Esophagus mucosa (tissue), 1 donor: ENCODE data around the gene JMY. TPM values are rescaled to one million over a fixed set of nuclear protein-coding genes. Genes with fewer than 3 reads are reported as not detected.

ENCODE experiments used
- ATAC-seq: fragments of 200-7000 bp; cut with Tn5 transposase; one replicate; pipeline ENCODE4 v1.9.1; 2020
- total RNA-seq: library from RNA; stranded (reverse); gene quantifications from one replicate; pipeline ENCODE4 v1.2.4, GENCODE V29; 2023
- donor health status: DM: yes; HTN: yes; CAD: no.

JMY gene
- total RNA-seq, 1 donor from 2014 or later, result 6.7 TPM

DNA sequence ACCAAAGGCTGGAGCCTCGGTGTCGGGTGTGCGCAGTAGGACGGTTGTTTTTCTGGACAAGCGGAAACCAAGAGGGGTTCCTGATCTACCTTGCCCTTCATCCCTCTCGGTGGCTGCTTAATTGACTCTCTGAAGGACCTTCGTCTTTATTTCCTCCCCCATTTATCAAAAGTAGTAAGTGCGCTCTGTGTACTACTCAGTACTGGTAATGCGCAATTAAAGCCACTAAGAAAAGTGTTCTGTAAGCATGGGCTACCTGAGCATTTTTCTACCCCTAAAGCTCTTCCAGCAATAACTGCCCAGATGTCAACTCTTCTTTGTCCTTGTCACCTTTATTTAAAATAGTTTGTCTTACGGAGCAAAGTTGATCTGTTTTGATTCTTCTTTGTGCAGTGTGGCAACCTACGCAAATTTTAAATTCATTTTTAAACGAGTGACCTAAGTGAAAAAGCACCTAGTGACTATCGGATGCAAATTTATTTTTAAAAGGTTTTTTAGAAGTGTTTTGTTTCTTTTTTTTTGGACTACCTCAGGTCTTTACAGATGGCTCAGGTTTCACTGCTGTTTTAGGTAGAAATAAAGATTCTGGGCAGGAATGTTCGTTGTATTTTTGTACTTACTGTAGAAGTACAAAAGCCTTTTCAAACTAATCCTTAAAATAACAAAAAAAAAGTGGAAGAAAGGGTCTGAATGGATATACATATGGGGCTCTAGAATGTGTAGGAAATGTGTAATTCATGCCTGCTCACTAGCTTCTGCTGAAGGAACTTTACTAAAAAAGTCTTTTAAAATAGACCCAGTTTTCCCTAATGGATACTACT, 2.0 kb downstream of the JMY start:
- ATAC-seq, result no peak

DNA sequence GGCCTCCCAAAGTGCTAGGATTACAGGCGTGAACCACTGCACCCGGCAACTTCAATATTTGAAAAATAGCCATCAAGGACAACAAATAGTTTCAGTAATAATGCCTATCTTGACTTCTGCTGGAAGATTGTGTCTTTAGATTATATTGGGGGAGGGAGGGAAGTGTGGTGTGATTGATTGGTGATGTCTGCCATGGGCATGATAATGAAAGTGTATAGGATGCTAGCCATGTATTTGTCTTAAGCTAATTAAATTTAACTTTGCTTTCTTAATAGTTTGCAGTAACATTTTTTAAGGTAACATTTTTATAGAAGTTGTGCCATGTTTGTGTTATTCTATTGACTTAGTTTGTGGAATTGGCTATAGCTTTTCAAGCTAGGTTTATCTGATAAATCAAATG, 4.6 kb downstream of the JMY start:
- ATAC-seq, result no peak

DNA sequence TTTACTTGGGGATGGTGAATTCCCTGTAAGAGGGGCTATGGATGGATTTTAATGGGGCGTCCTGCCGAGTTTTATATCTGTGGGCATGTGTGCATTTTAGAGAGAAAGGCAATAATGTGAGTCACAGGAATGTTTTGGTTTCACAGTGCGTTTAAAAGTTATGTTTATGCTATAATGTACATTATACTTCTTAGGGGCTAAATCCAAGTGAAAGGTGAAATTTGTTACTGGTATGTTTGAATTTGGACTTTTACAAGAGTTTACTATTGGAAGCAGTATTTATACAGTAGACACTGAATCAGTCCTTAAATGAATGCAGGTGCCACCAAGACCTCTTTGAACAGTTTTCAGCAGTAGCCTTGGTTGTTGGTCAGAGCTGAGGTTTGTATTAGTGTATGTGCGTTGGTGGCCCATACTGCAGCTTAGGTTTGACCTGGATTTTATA, 5.6 kb downstream of the JMY start:
- ATAC-seq, result no peak

DNA sequence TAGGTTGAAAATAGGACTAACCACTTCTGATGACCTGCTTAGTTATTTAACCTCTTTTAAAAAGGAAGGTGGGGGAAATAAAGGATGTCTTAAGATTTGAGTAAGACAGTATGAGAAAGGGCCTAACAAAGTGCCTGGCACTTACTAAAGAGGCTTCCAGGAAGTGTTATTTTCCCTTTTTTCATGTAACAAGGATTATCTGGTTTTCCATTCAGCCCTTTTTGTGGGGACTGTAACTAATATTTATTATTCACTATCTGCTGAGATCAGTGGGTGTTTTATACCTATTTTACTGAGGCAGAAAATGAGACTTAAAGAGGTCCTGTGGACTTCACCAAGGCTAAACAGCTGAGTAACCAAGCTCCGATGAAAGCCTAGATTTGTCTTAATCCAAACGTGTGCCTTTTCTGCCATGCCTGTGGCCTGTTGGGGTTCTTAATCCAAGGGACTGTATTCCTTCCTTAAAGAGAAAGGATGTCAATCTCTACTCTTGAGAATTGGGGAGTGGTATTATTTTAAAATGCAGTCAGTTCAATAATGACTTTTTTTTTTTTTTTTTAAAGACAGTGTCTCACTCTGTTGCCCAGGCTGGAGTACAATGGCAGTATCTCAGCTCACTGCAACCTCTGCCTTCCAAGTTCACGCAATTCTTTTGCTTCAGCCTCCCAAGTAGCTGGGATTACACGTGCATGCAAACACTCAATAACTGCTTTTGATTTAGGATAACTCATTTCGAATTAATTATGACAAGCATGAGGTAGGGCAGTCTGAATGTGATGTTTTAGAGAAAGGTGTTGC, 6.5 kb downstream of the JMY start:
- no peak for ATAC-seq

DNA sequence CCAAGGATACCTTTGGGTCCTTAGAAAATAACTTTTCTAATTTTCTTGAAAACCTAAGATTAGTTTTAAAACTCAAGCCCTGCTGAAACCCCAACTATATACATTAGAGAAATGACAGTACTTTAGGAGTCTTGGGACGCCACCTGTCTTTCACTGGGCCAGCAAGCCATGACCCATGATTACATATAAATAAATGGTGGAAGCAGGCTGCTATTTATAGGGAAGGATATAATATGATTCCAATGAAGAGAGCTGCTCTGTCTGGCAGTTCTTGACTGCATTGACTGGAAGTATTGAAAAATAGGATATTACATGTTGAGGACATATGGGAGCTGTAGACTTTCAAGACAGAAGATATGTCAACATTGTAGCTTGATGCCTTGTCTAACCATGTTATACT, 7.3 kb downstream of the JMY start:
- no peak for ATAC-seq

DNA sequence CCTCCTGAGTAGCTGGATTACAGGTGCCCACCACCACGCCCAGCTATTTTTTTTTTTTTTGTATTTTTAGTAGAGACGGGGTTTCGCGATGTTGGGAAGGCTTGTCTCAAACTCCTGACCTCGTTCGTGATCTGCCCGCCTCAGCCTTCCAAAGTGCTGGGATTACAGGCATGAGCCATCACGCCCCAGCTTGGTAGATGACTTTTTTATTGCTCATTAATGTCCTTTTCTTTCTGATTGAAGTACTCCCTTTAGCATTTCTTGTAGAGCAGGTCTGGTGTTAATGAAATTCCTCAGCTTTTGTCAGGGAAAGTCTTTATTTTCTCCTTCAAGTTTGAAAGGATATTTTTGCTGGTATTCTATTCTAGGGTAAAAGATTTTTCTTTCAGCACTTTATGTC, 18.1 kb downstream of the JMY start:
- ATAC-seq, result peak; percentile 72

DNA sequence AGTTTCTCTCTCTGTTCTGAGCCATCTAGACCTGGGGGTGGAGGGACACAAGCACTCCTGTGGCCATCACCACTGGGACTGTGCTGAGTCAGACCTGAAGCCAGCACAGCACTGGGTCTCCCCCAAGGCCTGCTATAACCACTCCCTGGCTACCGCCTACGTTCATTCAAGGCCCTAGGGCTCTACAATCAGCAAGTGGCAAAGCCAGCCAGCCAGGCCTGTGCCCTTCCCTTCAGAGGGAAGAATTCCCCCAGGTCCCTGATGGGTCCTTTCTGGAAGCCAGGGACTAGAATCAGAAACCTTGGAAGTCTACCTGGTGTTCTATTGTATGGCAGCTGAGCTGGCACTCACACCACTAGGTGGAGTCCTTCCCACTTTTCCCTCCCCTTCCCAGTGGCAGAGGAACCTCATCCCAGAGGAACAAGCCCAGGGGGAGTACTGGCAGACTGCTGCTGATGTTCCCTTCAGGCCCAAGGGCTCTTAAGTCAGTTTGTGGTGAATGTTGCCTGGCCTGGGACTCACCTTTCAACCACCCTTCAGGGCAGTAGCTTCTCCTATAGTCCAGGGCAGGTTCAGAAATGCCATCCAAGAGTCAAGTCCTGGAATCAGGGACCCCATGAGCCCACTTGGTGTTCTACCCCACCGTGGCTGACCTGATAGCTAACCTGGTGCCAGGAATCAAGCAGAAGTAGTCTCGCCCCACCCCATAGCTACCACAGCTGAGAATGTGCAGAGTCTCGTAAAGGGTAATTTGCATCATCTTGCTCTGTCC, 20.0 kb downstream of the JMY start:
- ATAC-seq, result peak; percentile 42

DNA sequence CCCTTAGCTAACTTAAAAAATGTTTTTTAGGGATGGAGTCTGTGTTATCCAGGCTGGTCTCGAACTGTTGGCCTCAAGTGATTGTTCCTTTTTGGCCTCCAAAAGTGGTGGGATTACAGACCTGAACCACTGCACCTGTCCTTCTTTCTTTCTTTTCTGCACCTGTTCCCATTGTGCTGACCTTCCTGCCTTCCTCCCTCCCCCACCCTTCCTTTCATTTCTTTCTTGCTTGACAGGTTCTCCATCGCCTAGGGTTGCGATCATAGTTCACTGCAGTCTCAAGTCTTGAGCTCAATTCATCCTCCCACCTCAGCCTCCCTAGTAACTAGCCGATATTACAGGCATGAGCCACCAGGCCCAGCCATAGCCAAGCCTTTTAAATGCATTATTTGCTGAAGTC, 20.6 kb downstream of the JMY start:
- no peak for ATAC-seq

DNA sequence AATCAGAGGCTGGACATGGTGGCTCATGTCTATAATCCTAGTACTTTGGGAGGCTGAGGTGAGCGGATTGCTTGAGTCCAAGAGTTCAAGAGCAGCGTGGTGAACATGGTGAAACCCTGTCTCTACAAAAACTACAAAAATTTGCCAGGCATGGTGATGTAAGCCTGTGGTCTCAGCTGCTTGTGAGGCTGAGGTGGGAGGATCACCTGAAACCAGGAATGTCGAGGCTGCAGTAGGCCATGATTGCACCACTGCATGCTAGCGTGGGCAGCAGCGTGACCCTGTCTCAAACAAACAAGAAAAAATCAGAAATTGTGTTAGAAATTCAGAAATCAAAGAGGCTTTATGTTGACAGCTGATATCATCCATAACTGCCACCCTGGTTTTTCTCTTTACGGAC, 21.4 kb downstream of the JMY start:
- no peak for ATAC-seq

DNA sequence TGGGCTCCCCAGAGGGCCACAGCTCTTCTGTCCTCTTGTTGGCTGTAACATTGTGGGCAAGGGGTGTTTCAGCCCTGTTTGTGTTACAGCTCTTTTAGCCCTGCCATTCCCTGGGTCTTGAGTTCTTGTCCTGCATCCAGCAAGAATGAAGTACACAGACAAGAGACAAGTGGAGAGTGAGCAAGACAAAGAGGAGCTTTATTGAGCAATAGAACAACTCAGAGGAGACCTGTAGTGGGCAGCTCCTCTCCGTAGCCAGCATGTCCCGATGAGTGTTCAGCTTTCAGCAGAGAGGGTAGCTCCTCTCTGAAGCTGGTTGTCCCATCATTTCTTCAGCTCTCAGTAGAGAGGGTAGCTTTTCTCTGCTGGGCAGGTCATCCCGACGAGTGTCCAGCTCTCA, 22.9 kb downstream of the JMY start:
- ATAC-seq, result no peak

DNA sequence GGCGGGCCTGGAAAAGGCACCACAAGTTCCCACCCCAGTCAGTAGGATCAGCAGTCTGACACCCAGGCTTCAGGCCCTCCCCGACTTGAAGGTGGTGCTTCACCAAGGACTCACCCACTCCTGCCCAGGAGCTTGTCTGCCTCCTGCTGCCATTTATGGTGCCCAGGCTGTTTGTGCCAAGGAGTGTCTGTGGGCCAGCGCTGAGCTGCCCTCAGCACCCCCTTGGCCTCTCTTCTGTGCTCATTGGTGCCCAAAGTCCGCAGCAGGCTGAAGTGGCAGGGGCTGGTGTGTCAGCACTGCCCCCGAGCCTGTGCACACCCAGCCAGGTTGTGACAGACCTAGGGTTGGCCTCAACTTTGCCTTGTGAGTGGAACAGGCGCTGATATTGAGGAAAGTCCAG, 23.5 kb downstream of the JMY start:
- ATAC-seq, result peak; percentile 7

DNA sequence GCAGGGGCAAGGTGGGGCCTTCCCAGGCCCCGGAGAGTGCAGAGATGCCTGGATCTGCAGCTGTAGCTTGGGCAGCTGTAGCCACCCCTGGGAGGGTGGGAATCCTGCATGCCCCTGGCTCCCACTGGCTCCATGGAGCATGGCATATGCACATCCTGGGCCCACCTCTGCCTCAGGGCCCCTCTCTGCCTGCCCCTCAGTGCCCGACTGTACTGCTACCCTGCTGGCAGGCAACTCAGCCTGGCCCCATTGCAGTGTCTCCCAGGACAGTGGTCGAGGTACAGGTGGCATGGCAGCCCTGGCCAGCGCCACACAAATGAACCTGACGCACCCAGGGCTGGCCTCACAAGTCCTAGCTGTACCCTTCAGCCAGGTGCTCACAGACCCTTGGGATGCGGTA, 23.9 kb downstream of the JMY start:
- ATAC-seq, result no peak

DNA sequence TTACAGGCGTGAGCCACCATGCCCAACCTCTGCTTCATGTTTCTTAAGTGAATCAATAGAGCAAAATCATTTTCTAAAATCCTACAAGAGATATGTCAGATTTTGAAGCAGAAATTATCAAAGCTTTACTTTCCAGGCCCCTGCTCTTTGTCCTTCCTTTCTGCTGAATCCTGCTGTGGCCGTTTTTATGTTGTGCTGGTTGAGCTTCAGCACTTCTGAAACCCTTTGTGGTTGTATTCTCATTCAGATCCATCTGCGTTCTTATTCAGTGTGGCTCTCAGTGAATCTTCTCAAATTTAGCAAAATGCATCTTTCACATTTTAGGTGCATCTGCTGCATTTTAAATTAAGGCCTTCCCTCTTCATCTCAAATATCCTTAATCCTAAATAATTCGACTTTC, 26.0 kb downstream of the JMY start:
- ATAC-seq, result no peak

DNA sequence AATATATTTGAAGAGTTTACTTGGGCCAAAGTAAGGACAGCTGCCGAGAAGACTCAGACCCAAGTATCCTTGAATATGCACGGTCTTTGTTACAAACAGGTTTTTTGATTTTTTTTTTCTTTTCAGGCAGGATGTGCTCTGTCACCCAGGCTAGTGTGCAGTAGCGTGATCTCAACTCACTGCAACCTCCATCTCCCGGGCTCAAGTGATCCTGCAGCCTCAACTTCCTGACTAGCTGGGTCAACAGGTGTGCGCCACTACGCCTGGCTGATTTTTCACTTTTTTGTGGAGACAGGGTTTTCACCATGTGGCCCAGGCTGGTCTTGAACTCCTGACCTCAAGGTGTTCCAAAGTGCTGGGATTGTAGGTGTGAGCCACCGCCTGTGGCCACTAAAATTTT, 27.4 kb downstream of the JMY start:
- no peak for ATAC-seq

DNA sequence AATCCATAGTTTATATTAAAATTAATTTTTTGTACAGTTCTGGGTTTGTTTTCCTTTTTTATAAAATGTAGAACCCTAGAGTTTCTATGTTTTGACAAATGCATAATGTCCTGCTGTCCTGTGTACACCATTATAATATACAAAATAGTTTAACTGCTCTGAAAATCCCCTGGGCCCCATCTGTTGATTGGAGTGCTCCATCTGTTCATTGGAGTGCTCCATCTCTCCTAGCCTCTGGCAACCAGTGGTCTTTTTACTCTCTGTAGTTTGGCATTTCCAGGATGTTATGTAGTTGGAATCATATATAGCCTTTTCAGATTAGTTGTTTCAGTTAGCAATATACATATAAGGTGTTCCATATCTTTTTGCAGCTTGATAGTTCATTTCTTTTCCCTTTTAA, 31.2 kb downstream of the JMY start:
- ATAC-seq, result no peak

DNA sequence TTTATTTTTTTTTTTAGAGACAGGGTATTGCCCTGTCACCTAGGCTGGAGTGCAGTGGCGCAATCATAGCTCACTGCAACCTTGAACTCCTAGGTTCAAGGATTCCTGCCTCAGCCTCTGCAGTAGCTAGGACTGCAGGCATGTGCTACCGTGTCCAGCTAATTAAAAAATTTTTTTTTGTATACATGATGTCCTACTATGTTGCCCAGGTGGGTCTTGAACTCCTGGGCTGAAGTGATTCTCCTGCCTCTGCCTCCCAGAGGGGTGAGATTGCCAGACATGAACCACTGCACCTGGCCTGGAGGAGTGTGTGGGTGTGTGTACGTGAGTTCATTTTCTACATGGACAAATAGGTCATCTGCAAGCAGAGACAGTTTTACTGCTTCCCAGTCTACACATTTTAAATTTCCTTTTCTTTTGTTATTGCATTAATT, 33.8 kb downstream of the JMY start:
- ATAC-seq, result no peak

DNA sequence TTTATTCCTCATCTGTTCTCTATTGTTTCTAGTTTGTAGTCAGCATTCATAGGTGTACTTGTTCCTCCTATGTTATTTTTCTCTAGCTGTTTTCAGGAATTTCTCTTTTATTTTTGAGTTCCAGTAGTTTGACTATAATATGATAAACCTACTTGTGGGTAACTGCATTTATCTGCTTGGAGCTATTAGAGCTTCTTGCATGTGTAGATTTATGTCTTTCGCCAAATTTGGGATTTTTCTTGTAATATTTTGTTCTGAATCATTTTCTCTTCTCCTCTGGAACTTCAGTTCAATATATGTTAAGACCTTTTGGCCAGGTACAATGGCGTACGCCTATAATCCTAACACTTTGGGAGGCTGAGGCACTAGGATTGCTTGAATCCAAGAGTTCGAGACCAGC, 37.4 kb downstream of the JMY start:
- ATAC-seq, result no peak

DNA sequence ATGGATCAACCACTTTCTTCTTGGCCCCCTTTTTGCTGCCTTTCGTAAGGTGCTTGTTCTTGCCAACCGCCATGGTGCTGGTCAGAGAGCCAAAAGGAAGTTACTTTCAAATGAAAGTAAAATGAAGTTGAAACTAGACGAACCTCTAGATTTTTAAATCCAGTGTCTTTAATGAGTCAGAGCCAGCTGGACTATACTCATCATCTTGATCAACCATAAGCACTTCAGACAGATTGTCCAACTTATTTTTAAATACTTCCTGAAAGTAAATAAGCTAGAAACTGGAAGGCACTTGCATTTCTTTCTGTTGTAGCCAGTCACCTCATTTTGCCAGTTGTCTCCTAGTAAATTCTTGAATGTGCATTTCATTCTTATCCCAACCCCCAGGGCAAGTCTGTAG, 48.9 kb downstream of the JMY start:
- ATAC-seq, result peak; percentile 36

DNA sequence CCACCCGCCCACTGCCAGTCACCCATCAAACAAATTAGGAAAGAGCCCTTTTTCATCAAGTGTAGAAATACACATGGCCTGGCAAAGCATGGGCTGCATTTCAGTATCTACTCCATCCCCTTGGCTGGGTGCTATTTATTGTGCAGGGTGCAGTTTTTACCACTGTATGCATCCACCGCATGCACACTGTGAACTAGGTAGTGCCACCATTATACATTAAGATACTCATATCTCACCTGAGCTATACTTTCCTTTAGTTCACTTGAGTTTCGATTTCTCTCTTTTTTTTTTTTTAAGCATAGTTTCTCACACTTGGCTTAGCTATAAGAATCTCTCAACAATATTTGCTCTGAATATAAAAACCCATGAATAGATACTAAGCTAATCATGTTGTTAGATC, 49.4 kb downstream of the JMY start:
- no peak for ATAC-seq

DNA sequence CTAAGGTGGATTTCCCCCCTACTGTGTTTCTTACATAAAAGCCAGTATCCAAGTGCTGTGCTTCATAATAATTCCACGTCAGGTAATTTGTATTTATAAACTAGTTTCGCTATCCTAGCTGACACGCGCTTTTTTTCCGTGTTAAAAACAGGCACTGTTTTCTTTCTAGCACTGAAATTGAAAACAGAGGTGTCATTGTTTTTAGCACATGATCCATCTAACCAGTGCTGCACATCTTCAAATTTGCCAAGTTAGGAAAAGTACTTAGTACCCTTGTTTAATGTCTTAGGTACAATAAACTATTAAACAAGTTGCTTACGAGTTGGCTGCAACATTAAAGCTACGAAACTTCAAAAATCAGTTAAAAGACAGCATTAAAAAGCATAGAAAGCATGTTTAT, 49.9 kb downstream of the JMY start:
- ATAC-seq, result no peak

DNA sequence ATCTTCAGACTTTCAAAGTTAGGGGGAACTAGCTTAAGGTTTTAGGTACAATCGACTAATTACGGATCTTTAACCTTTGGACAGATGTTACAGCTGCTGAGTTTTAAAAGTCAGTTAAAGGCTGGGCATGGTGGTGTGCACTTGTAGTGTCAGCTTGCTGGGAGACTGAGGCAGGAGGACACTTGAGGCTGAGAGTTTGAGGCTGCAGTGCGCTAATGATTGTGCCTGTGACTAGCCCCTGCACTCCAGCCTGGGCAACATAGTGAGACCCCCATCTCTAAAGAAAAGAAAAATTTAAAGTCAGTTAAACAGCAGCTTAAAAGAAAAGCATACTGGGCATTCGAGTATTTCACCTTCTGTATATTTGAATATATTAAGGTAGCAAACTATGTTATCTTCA, 51.4 kb downstream of the JMY start:
- ATAC-seq, result no peak

DNA sequence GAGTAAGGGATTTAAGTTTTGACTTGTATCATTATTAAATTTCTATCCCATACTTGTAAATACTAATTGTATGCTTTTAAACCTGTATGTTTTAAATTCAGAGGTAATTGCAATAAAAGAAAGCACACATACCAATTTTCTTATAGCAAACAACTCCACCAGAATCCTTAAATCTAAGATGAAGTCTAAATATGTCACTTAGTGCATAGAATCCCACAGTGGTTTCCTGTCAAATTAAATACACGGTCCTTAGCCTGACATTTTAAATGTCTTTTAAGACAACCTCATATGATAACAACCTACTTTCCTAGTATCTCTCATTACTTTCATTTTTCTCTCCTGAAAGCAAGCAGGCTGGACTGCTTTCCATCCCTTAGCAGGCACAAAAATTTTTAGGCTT, 52.0 kb downstream of the JMY start:
- ATAC-seq, result no peak

DNA sequence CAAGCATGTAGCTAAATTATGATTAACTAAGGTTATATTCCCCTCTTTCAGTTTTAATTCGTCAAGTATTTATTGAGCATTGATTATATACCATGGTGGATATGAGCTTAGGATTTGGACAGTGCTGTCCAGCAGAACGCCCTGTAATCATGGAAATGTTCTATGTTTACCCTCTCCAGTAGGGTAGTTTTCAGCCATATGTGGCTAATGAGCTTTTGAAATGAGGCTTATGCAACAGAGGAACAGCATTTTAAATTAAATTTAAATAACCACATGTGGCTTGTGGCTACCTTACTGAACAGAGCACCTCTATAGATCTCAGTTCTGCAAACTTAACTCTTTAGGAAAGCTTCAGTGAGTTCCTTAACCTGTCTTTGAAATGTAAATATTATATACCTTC, 59.1 kb downstream of the JMY start:
- no peak for ATAC-seq
